K562 (cell line): Measurements from ENCODE around the gene PLAC9. TPM values are rescaled to one million over a fixed set of nuclear protein-coding genes. Genes with fewer than 3 reads are reported as not detected.

Experiments
- ATAC-seq: fragments of 200-7000 bp; cut with Tn5 transposase; 3 replicates; pipeline ENCODE4 v1.9.1; 2020; ENCODE audit warnings: moderate library complexity
- Bru-seq: library from RNA; stranded (reverse); fragments of 400-500 nt; gene quantifications from one replicate; lab custom pipeline; 2021; lab: Mats Ljungman, UMichigan
- BruChase-seq, 2 experiments: library from RNA; stranded (reverse); fragments of 400-500 nt; gene quantifications; one replicate each; lab custom pipeline; 2021; lab: Mats Ljungman, UMichigan
- BruUV-seq: library from RNA; stranded (reverse); fragments of 400-500 nt; replicated peaks from 2 replicates; lab custom pipeline; 2021; lab: Mats Ljungman, UMichigan
- CTCF ChIA-PET: fragments of 300-600 bp; formaldehyde crosslinking; extraction: SDS; loops from one replicate; lab custom pipeline; 2021; ENCODE audit warnings: low intra/inter-chr PET ratio; lab: Yijun Ruan, JAX
- POLR2A ChIA-PET: fragments of 300-600, 350-650 bp; sonication (Branson Sonifier 250); formaldehyde crosslinking; extraction: SDS; loops from one replicate; lab custom pipeline; 2021; ENCODE audit warnings: antibody characterized with exemption, inconsistent platforms; lab: Yijun Ruan, JAX
- DNase-seq, 4 experiments: peaks; one replicate each; pipeline versions ENCODE4 v3.0.0 to v3.0.0-alpha.2; 2011 to 2018; ENCODE audit warnings: low spot score in 3 of 4, mixed read lengths in 3 of 4; ENCODE audit errors: extremely low read depth in 1 of 4
- FAIRE-seq: peaks from 2 replicates; lab custom pipeline; 2011; peaks lifted over from hg19 to GRCh38; lab: Jason Lieb, UNC
- H2AFZ ChIP-seq: 2 replicates; pipeline ENCODE4 v1.6.0; 2011; ENCODE audit warnings: low read depth, low read length, control low read depth, inconsistent platforms
- H3K27ac ChIP-seq: fragments of 200-600 bp; 3 replicates; pipeline ENCODE4 v1.8.0; 2011; ENCODE audit warnings: low read depth, mild to moderate bottlenecking, control low read depth, inconsistent platforms, low read length, moderate library complexity, mixed read lengths; ENCODE audit errors: extremely low read depth
- H3K27me3 ChIP-seq, 2 experiments: fragments of 300-600 bp in 1 of 2; 2 replicates in 1 of 2; 3 replicates in 1 of 2; pipeline versions ENCODE4 v1.6.0 to v1.8.0; 2011; ENCODE audit warnings: inconsistent platforms in 2 of 2, low read length in 2 of 2, mild to moderate bottlenecking in 1 of 2, mixed read lengths in 1 of 2, moderate library complexity in 1 of 2; ENCODE audit not compliant: control insufficient read depth in 2 of 2, insufficient read depth in 2 of 2
- H3K36me3 ChIP-seq: fragments of 300-600 bp; 3 replicates; pipeline ENCODE4 v1.8.0; 2011; ENCODE audit warnings: mild to moderate bottlenecking, low read length, inconsistent platforms; ENCODE audit not compliant: control insufficient read depth, insufficient read depth
- H3K4me1 ChIP-seq, 2 experiments: fragments of 200-600 bp in 1 of 2; replicated peaks in 1 of 2; 2 replicates in 1 of 2; 3 replicates in 1 of 2; pipeline versions ENCODE4 v1.5.1 to v1.8.0; 2011; ENCODE audit warnings: inconsistent platforms in 2 of 2, low read length in 2 of 2, mild to moderate bottlenecking in 1 of 2, mixed read lengths in 1 of 2, moderate library complexity in 1 of 2; ENCODE audit not compliant: control insufficient read depth in 2 of 2, insufficient read depth in 2 of 2
- H3K4me2 ChIP-seq: 2 replicates; pipeline ENCODE4 v1.6.1; 2011; ENCODE audit warnings: low read length, control low read depth, inconsistent platforms, mixed read lengths; ENCODE audit not compliant: insufficient read depth
- H3K4me3 ChIP-seq: fragments of 200-600 bp; sonication (generic), shearing (Covaris generic); 2 replicates; pipeline ENCODE4 v1.5.1; 2016; ENCODE audit warnings: control low read depth, inconsistent platforms
- H3K79me2 ChIP-seq: fragments of 200-600 bp; 3 replicates; pipeline ENCODE4 v1.8.0; 2011; ENCODE audit warnings: low read length, inconsistent platforms; ENCODE audit not compliant: control insufficient read depth, insufficient read depth
- H3K9ac ChIP-seq, 2 experiments: 2 replicates each; pipeline versions ENCODE4 v1.6.0 to v1.6.1; 2011; ENCODE audit warnings: low read depth in 2 of 2, low read length in 2 of 2, control low read depth in 1 of 2, inconsistent platforms in 1 of 2, mild to moderate bottlenecking in 1 of 2, mixed read lengths in 1 of 2; ENCODE audit not compliant: insufficient read depth in 1 of 2
- H3K9me1 ChIP-seq: one replicate; pipeline ENCODE4 v1.6.0; 2011; ENCODE audit warnings: inconsistent platforms, mild to moderate bottlenecking, low read length, moderate library complexity; ENCODE audit not compliant: control insufficient read depth, insufficient read depth
- H3K9me3 ChIP-seq: replicated peaks from 2 replicates; pipeline ENCODE4 v1.5.1; 2011; ENCODE audit warnings: low read depth, low read length, inconsistent platforms; ENCODE audit not compliant: control insufficient read depth, insufficient read depth
- H4K20me1 ChIP-seq: replicated peaks from 2 replicates; pipeline ENCODE4 v1.6.1; 2011; ENCODE audit warnings: low read length, inconsistent platforms, mixed read lengths; ENCODE audit not compliant: control insufficient read depth, insufficient read depth
- DACH1 ChIP-seq: fragments of 450-650 bp; IDR thresholded peaks from 2 replicates; pipeline ENCODE4 v1.6.1; 2018; ENCODE audit not compliant: partially characterized antibody
- PRDM10 ChIP-seq: fragments of 450-650 bp; IDR thresholded peaks from 2 replicates; pipeline ENCODE4 v1.6.1; 2018; ENCODE audit not compliant: partially characterized antibody
- ZNF133 ChIP-seq: fragments of 250-450 bp; sonication (Bioruptor Pico); IDR thresholded peaks from 2 replicates; pipeline ENCODE4 v1.4.0; 2020; ENCODE audit warnings: mild to moderate bottlenecking
- WGBS: fragments of 100-300 bp; shearing (Covaris generic); methylation state at CpG from one replicate; pipeline ENCODE4 v1.1.6; 2016; ENCODE audit warnings: low coverage, mixed read lengths; ENCODE audit not compliant: insufficient coverage; ENCODE audit errors: missing lambda C conversion rate; 5-methylcytosine and 5-hydroxymethylcytosine counted together
- in situ Hi-C: fragments of 300-500 bp; cut with MboI; formaldehyde crosslinking; loops from 4 replicates; pipeline ENCODE4 v1.15.0; 2018; ENCODE audit warnings: inconsistent platforms, mixed read lengths
- intact Hi-C: fragments of 100-400 bp; cut with micrococcal nuclease; formaldehyde crosslinking; loops from 2 replicates; pipeline ENCODE4 v1.14.2; 2022
- long read RNA-seq, 3 experiments: library from polyadenylated mRNA in 2 of 3; library from RNA in 1 of 3; unstranded in 2 of 3; stranded (forward) in 1 of 3; transcript quantifications; one replicate each; pipeline ENCODE4 v2.0.0, GENCODE V29; 2019 to 2022
- polyA minus RNA-seq, 3 experiments: library from RNA; depleted of rRNA, polyadenylated mRNA; stranded (reverse); fragments of >200 nt; gene quantifications; 2 replicates each; pipeline ENCODE4 v1.2.3, GENCODE V29; 2011
- polyA plus RNA-seq, 8 experiments: library from polyadenylated mRNA; depleted of rRNA in 4 of 8; stranded (reverse) in 5 of 8; unstranded in 3 of 8; fragments of >200 nt; fragmentation: Nextera tagmentation in 2 of 8; fragmentation: Illumina TruSeq in 1 of 8; extraction: Ambion mirVana in 2 of 8; extraction: Trizol in 1 of 8; gene quantifications; 2 replicates each; pipeline versions ENCODE4 v1.2.1 to v1.2.3, GENCODE V29; 2011 to 2014; ENCODE audit warnings: inconsistent platforms in 1 of 8, missing spikeins in 1 of 8
- total RNA-seq, 7 experiments: library from RNA; depleted of rRNA in 6 of 7; stranded (reverse); fragments of >200 nt in 6 of 7; fragmentation: Illumina TruSeq in 2 of 7; extraction: Trizol in 2 of 7; gene quantifications; 2 replicates each; pipeline versions ENCODE4 v1.2.1 to v1.2.3, GENCODE V29; 2011 to 2021; ENCODE audit warnings: low replicate concordance in 1 of 7

The PLAC9 gene
- not detected in 2 replicates for total RNA-seq (2011; cell fraction: chromatin; rRNA removed; ENCODE audit: low replicate concordance)
- total RNA-seq (2011; cell fraction: nucleolus; rRNA removed), result not detected in 2 replicates
- total RNA-seq (2011; cell fraction: nucleoplasm; rRNA removed), result not detected in 2 replicates
- total RNA-seq (2014; rRNA removed) (not detected in 2 replicates), total RNA-seq (2014; rRNA removed; fragmentation: Illumina TruSeq; extraction: Trizol) (not detected in 2 replicates), total RNA-seq (2015; rRNA removed; fragmentation: Illumina TruSeq; extraction: Trizol) (not detected in 2 replicates), total RNA-seq (2021) (not detected in 2 replicates), polyA plus RNA-seq (2011; rRNA removed) (not detected in 2 replicates), polyA plus RNA-seq (2014; fragmentation: Illumina TruSeq; extraction: Trizol) (not detected in 2 replicates), polyA plus RNA-seq (2014; fragmentation: Nextera tagmentation; extraction: Ambion mirVana) (not detected), polyA plus RNA-seq (2014; rRNA removed) (not detected in 2 replicates), polyA minus RNA-seq (2011; rRNA and poly(A)+ RNA removed) (not detected in 2 replicates), Bru-seq, nascent RNA (not detected), BruChase-seq, experiment 1, labeled RNA remaining after a 2-hour chase (not detected), BruChase-seq, experiment 2, labeled RNA remaining after a 6-hour chase (percentile 7 among the genes with signal in this experiment)
- polyA plus RNA-seq (2011; cell fraction: cytosol; rRNA removed), result not detected in 2 replicates
- not detected in 2 replicates for polyA plus RNA-seq (2011; cell fraction: nucleus; rRNA removed)
- 0.20 TPM in 1 of 2 replicates, not detected in the other for polyA plus RNA-seq (2012)
- polyA minus RNA-seq (2011; cell fraction: cytosol; rRNA and poly(A)+ RNA removed), result not detected in 2 replicates
- not detected in 2 replicates for polyA minus RNA-seq (2011; cell fraction: nucleus; rRNA and poly(A)+ RNA removed)
- long read RNA-seq, experiment 1, result 0 reads
- long read RNA-seq, experiment 2, result 0 reads
- long read RNA-seq, experiment 3, result 0 reads

- FAIRE-seq (no peak), DNase-seq (no peak), ATAC-seq (no peak)
- CTCF ChIA-PET, result interaction anchor here (0.6 kb wide), 1 partner anchor 584 kb away, joined by 5 read pairs; no protein-coding TSS in a partner anchor
- Histone ChIP-seq H3K27me3 (peaks cover 34 to 54% of the 10 kb centered on the region in 2 experiments), H3K4me1 (peaks cover 0 to 6% of the 10 kb centered on the region in 2 experiments; a peak in 1 of 5 replicates), H3K4me2 (no peak within 1 kb of the TSS), H2AFZ (no peak within 1 kb of the TSS), H4K20me1 (no peaks in the 10 kb centered on the region; the same call in 1 of the 2 replicates), H3K4me3 (no peak within 1 kb of the TSS), H3K9me3 (no peaks in the 10 kb centered on the region), H3K9ac (no peak within 1 kb of the TSS), H3K79me2 (no peaks in the 10 kb centered on the region), H3K27ac (no peak within 1 kb of the TSS), H3K36me3 (no peaks in the 10 kb centered on the region), H3K9me1 (no peaks in the 10 kb centered on the region)
- no TSS peak for BruUV-seq
- WGBS, result 12% methylated on average over 51 of the region's 58 CpGs
- in situ Hi-C loops (loop anchor here (5.0 kb wide), 1 partner anchor 75 kb away; no protein-coding TSS in a partner anchor), intact Hi-C loops (no loop called here)
- POLR2A ChIA-PET, result interaction anchor here (0.8 to 1.0 kb wide), 2 partner anchors 16 to 692 kb away, joined by 3 to 4 read pairs; no protein-coding TSS in a partner anchor
- no peak for TF ChIP-seq PRDM10
- no peak for TF ChIP-seq ZNF133 (CRISPR knock-in tag)
- no peak for TF ChIP-seq DACH1
These were observed at the start of gene PLAC9 for GRCh38 chr10:80132299-80133139. PLAC9 (plus strand) TSS chr10:80132730; CDS start chr10:80132763, 33 bp downstream.
